GM12878 (cell line): Measurements from ENCODE around the gene HMGCL. TPM values are rescaled to one million over a fixed set of nuclear protein-coding genes. Genes with fewer than 3 reads are reported as not detected.

Experiments
- CBFB ChIP-seq: IDR thresholded peaks from 2 replicates; pipeline ENCODE4 v1.6.1; 2016; ENCODE audit warnings: antibody characterized with exemption, low read depth
- CHD2 ChIP-seq: IDR thresholded peaks from 2 replicates; pipeline ENCODE4 v1.6.1; 2011; ENCODE audit warnings: low read depth, low read length, improper control_type of control experiment, borderline replicate concordance
- EP300 ChIP-seq, 2 experiments: fragments of 150-350 bp in 1 of 2; IDR thresholded peaks; 2 replicates each; pipeline ENCODE4 v1.6.1; 2011 to 2012; ENCODE audit warnings: low read depth in 2 of 2, low read length in 2 of 2, borderline replicate concordance in 1 of 2, improper control_type of control experiment in 1 of 2, inconsistent platforms in 1 of 2; ENCODE audit not compliant: control insufficient read depth in 1 of 2
- NR2C2 ChIP-seq: IDR thresholded peaks from 2 replicates; pipeline ENCODE4 v1.6.1; 2011; ENCODE audit warnings: borderline replicate concordance, low read depth; ENCODE audit not compliant: control insufficient read depth, insufficient read length
- RAD21 ChIP-seq: IDR thresholded peaks from 2 replicates; pipeline ENCODE4 v1.6.1; 2011; ENCODE audit warnings: mild to moderate bottlenecking, low read depth, low read length, moderate library complexity; ENCODE audit not compliant: insufficient read depth
- SREBF1 ChIP-seq: IDR thresholded peaks from 2 replicates; pipeline ENCODE4 v1.6.1; 2012; ENCODE audit warnings: mild to moderate bottlenecking, low read length
- TCF3 ChIP-seq: IDR thresholded peaks from 2 replicates; pipeline ENCODE4 v1.6.1; 2012; ENCODE audit warnings: low read depth, mild to moderate bottlenecking, low read length, borderline replicate concordance; ENCODE audit not compliant: insufficient read depth
- polyA plus RNA-seq, 11 experiments: library from polyadenylated mRNA; depleted of rRNA in 4 of 11; unstranded in 6 of 11; stranded (reverse) in 5 of 11; fragments of >200 nt; fragmentation: Nextera tagmentation in 4 of 11; fragmentation: Illumina TruSeq in 1 of 11; extraction: Ambion mirVana in 4 of 11; extraction: Trizol in 1 of 11; gene quantifications; 1 replicate in 1 of 11; 2 replicates in 10 of 11; pipeline versions ENCODE4 v1.2.1 to v1.2.3, GENCODE V29; 2011 to 2016; ENCODE audit warnings: inconsistent platforms in 2 of 11, missing spikeins in 2 of 11, low read depth in 1 of 11
- total RNA-seq, 4 experiments: library from RNA; depleted of rRNA in 3 of 4; stranded (reverse); fragments of >200 nt in 3 of 4; fragmentation: Illumina TruSeq in 1 of 4; extraction: Trizol in 1 of 4; gene quantifications; 2 replicates each; pipeline versions ENCODE4 v1.2.1 to v1.2.3, GENCODE V29; 2013 to 2021
- TF ChIP-seq, protein P1 (sequence below), 3 experiments: IDR thresholded peaks in 2 of 3; conservative IDR thresholded peaks in 1 of 3; 2 replicates each; pipeline ENCODE4 v1.5.1; 2011; ENCODE audit warnings: low read depth in 3 of 3, low read length in 3 of 3, mild to moderate bottlenecking in 3 of 3, control low read depth in 2 of 3, moderate library complexity in 2 of 3, inconsistent platforms in 1 of 3, mixed read lengths in 1 of 3; ENCODE audit not compliant: control insufficient read depth in 2 of 3, insufficient read depth in 1 of 3; ENCODE audit errors: extremely low read depth in 1 of 3
- TF ChIP-seq, protein P2 (sequence below): fragments of 450-650 bp; formaldehyde crosslinking; IDR thresholded peaks from 2 replicates; pipeline ENCODE4 v1.4.0; 2020; ENCODE audit warnings: mild to moderate bottlenecking, moderate library complexity
- TF ChIP-seq, protein P3 (sequence below): fragments of 150-350 bp; IDR thresholded peaks from 2 replicates; pipeline ENCODE4 v1.6.1; 2016; ENCODE audit warnings: low read depth, low read length
- TF ChIP-seq, protein P4 (sequence below): fragments of 450-650 bp; formaldehyde crosslinking; IDR thresholded peaks from 2 replicates; pipeline ENCODE4 v1.5.0; 2022; ENCODE audit warnings: mild to moderate bottlenecking, missing genetic modification characterization
- TF ChIP-seq, protein P5 (sequence below): IDR thresholded peaks from 2 replicates; pipeline ENCODE4 v1.6.1; 2012; ENCODE audit warnings: low read depth, low read length, improper control_type of control experiment

Gene HMGCL
- total and polyA plus RNA-seq, 10 of the 15 experiments (the other 5 are each of a cell fraction or from before 2014, with no cell fraction given) = 29.4 to 127 (median 36.4) TPM

GRCh38 chr1:23800400-23801337 lies 24.6 kb downstream of the HMGCL start, which contains the start of gene GALE (continued):
- TF ChIP-seq, protein P1, sequence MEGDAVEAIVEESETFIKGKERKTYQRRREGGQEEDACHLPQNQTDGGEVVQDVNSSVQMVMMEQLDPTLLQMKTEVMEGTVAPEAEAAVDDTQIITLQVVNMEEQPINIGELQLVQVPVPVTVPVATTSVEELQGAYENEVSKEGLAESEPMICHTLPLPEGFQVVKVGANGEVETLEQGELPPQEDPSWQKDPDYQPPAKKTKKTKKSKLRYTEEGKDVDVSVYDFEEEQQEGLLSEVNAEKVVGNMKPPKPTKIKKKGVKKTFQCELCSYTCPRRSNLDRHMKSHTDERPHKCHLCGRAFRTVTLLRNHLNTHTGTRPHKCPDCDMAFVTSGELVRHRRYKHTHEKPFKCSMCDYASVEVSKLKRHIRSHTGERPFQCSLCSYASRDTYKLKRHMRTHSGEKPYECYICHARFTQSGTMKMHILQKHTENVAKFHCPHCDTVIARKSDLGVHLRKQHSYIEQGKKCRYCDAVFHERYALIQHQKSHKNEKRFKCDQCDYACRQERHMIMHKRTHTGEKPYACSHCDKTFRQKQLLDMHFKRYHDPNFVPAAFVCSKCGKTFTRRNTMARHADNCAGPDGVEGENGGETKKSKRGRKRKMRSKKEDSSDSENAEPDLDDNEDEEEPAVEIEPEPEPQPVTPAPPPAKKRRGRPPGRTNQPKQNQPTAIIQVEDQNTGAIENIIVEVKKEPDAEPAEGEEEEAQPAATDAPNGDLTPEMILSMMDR (IDR thresholded peaks at IDR 0.05 in 2 of 3, conservative IDR thresholded peaks at IDR 0.05 in 1 of 3; ENCODE audit: control insufficient read depth in 2 of 3, extremely low read depth in 1 of 3, insufficient read depth in 1 of 3, low read depth in 3 of 3, low read length in 3 of 3) = no peak
- TF ChIP-seq EP300 (IDR thresholded peaks at IDR 0.05; ENCODE audit: borderline replicate concordance in 1 of 2, control insufficient read depth in 1 of 2, low read depth in 2 of 2, low read length in 2 of 2) = no peak
- TF ChIP-seq SREBF1 = 0 out of 2 replicates have a peak, but pooled peaks have one; percentile 12
- TF ChIP-seq CHD2 = peak; percentile 51; the same call in 1 of the 2 replicates
- 0 out of 2 replicates have a peak, but pooled peaks have one; percentile 52 for TF ChIP-seq TCF3
- TF ChIP-seq, protein P2, sequence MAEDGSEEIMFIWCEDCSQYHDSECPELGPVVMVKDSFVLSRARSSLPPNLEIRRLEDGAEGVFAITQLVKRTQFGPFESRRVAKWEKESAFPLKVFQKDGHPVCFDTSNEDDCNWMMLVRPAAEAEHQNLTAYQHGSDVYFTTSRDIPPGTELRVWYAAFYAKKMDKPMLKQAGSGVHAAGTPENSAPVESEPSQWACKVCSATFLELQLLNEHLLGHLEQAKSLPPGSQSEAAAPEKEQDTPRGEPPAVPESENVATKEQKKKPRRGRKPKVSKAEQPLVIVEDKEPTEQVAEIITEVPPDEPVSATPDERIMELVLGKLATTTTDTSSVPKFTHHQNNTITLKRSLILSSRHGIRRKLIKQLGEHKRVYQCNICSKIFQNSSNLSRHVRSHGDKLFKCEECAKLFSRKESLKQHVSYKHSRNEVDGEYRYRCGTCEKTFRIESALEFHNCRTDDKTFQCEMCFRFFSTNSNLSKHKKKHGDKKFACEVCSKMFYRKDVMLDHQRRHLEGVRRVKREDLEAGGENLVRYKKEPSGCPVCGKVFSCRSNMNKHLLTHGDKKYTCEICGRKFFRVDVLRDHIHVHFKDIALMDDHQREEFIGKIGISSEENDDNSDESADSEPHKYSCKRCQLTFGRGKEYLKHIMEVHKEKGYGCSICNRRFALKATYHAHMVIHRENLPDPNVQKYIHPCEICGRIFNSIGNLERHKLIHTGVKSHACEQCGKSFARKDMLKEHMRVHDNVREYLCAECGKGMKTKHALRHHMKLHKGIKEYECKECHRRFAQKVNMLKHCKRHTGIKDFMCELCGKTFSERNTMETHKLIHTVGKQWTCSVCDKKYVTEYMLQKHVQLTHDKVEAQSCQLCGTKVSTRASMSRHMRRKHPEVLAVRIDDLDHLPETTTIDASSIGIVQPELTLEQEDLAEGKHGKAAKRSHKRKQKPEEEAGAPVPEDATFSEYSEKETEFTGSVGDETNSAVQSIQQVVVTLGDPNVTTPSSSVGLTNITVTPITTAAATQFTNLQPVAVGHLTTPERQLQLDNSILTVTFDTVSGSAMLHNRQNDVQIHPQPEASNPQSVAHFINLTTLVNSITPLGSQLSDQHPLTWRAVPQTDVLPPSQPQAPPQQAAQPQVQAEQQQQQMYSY (CRISPR knock-in tag) = no peak
- TF ChIP-seq, protein P3, sequence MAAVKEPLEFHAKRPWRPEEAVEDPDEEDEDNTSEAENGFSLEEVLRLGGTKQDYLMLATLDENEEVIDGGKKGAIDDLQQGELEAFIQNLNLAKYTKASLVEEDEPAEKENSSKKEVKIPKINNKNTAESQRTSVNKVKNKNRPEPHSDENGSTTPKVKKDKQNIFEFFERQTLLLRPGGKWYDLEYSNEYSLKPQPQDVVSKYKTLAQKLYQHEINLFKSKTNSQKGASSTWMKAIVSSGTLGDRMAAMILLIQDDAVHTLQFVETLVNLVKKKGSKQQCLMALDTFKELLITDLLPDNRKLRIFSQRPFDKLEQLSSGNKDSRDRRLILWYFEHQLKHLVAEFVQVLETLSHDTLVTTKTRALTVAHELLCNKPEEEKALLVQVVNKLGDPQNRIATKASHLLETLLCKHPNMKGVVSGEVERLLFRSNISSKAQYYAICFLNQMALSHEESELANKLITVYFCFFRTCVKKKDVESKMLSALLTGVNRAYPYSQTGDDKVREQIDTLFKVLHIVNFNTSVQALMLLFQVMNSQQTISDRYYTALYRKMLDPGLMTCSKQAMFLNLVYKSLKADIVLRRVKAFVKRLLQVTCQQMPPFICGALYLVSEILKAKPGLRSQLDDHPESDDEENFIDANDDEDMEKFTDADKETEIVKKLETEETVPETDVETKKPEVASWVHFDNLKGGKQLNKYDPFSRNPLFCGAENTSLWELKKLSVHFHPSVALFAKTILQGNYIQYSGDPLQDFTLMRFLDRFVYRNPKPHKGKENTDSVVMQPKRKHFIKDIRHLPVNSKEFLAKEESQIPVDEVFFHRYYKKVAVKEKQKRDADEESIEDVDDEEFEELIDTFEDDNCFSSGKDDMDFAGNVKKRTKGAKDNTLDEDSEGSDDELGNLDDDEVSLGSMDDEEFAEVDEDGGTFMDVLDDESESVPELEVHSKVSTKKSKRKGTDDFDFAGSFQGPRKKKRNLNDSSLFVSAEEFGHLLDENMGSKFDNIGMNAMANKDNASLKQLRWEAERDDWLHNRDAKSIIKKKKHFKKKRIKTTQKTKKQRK = no peak
- TF ChIP-seq, protein P4, sequence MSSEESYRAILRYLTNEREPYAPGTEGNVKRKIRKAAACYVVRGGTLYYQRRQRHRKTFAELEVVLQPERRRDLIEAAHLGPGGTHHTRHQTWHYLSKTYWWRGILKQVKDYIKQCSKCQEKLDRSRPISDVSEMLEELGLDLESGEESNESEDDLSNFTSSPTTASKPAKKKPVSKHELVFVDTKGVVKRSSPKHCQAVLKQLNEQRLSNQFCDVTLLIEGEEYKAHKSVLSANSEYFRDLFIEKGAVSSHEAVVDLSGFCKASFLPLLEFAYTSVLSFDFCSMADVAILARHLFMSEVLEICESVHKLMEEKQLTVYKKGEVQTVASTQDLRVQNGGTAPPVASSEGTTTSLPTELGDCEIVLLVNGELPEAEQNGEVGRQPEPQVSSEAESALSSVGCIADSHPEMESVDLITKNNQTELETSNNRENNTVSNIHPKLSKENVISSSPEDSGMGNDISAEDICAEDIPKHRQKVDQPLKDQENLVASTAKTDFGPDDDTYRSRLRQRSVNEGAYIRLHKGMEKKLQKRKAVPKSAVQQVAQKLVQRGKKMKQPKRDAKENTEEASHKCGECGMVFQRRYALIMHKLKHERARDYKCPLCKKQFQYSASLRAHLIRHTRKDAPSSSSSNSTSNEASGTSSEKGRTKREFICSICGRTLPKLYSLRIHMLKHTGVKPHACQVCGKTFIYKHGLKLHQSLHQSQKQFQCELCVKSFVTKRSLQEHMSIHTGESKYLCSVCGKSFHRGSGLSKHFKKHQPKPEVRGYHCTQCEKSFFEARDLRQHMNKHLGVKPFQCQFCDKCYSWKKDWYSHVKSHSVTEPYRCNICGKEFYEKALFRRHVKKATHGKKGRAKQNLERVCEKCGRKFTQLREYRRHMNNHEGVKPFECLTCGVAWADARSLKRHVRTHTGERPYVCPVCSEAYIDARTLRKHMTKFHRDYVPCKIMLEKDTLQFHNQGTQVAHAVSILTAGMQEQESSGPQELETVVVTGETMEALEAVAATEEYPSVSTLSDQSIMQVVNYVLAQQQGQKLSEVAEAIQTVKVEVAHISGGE (CRISPR knock-in tag) = no peak
- peak; percentile 71; the same call in 1 of the 2 replicates for TF ChIP-seq CBFB
- TF ChIP-seq NR2C2 = no peak
- TF ChIP-seq, protein P5, sequence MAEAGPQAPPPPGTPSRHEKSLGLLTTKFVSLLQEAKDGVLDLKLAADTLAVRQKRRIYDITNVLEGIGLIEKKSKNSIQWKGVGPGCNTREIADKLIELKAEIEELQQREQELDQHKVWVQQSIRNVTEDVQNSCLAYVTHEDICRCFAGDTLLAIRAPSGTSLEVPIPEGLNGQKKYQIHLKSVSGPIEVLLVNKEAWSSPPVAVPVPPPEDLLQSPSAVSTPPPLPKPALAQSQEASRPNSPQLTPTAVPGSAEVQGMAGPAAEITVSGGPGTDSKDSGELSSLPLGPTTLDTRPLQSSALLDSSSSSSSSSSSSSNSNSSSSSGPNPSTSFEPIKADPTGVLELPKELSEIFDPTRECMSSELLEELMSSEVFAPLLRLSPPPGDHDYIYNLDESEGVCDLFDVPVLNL = peak; percentile 50; the same call in 1 of the 2 replicates
- TF ChIP-seq RAD21 = no peak
